KMS-11 (cell line): Measurements from ENCODE around the gene PLEKHA5.

Experiments
- H2AFZ ChIP-seq: fragments of 200-600 bp; sonication (generic); 2 replicates; pipeline ENCODE4 v1.6.1; 2016; ENCODE audit warnings: antibody characterized with exemption, mixed run types, low read depth
- H3K27ac ChIP-seq: fragments of 200-600 bp; sonication (generic); 2 replicates; pipeline ENCODE4 v1.6.1; 2016; ENCODE audit warnings: mild to moderate bottlenecking, mixed run types
- H3K27me3 ChIP-seq: fragments of 200-600 bp; sonication (generic); 2 replicates; pipeline ENCODE4 v1.6.1; 2017; ENCODE audit warnings: mild to moderate bottlenecking, low read depth, mixed run types, moderate library complexity; ENCODE audit not compliant: insufficient read depth
- H3K36me3 ChIP-seq: fragments of 200-600 bp; sonication (generic); 2 replicates; pipeline ENCODE4 v1.6.1; 2017; ENCODE audit warnings: mild to moderate bottlenecking, mixed run types; ENCODE audit not compliant: insufficient read depth
- H3K4me1 ChIP-seq: fragments of 200-600 bp; sonication (generic); 2 replicates; pipeline ENCODE4 v1.6.1; 2016; ENCODE audit warnings: mild to moderate bottlenecking, low read depth, mixed run types; ENCODE audit not compliant: poor library complexity, severe bottlenecking
- H3K4me2 ChIP-seq: fragments of 200-600 bp; sonication (generic); 2 replicates; pipeline ENCODE4 v1.7.0; 2016; ENCODE audit warnings: mild to moderate bottlenecking, mixed run types
- H3K4me3 ChIP-seq: fragments of 200-600 bp; sonication (generic); IDR thresholded peaks from 2 replicates; pipeline ENCODE4 v1.6.1; 2017; ENCODE audit warnings: low read depth, low read length, mixed read lengths; ENCODE audit not compliant: insufficient read depth
- H3K79me2 ChIP-seq: fragments of 200-600 bp; sonication (generic); 2 replicates; pipeline ENCODE4 v1.6.1; 2016; ENCODE audit warnings: low read depth, mixed run types; ENCODE audit not compliant: insufficient read depth
- H3K9ac ChIP-seq: fragments of 200-600 bp; sonication (generic); 2 replicates; pipeline ENCODE4 v1.6.1; 2016; ENCODE audit warnings: mild to moderate bottlenecking, mixed run types
- H4K20me1 ChIP-seq: fragments of 200-600 bp; sonication (generic); 2 replicates; pipeline ENCODE4 v1.6.1; 2016; ENCODE audit warnings: mild to moderate bottlenecking, mixed run types; ENCODE audit not compliant: insufficient read depth
- CTCF ChIP-seq: fragments of 200-600 bp; sonication (generic); conservative IDR thresholded peaks from 2 replicates; pipeline ENCODE4 v1.6.1; 2017; ENCODE audit warnings: low read depth, mild to moderate bottlenecking, antibody characterized with exemption, low read length, moderate library complexity, mixed read lengths

PLEKHA5 gene

GRCh38 chr12:19192710-19193109, 63.2 kb downstream of the PLEKHA5 start:
- no peak overlapping the region for H3K27ac ChIP-seq
- H3K4me1 ChIP-seq: peaks cover 6% of the 10 kb centered on the region
- no peak overlapping the region for H3K4me2 ChIP-seq
- H3K79me2 ChIP-seq: no peaks in the 10 kb centered on the region
- H4K20me1 ChIP-seq: no peaks in the 10 kb centered on the region
- H3K4me3 ChIP-seq: no peak overlapping the region
- H2AFZ ChIP-seq: no peak overlapping the region
- no peak for TF ChIP-seq CTCF
- no peaks in the 10 kb centered on the region for H3K36me3 ChIP-seq
- H3K9ac ChIP-seq: no peak overlapping the region
- no peaks in the 10 kb centered on the region for H3K27me3 ChIP-seq

- TF ChIP-seq CTCF: no peak
Measured at GRCh38 chr12:19194963-19195362, 65.4 kb downstream of the PLEKHA5 start.

GRCh38 chr12:19196959-19197630, 67.6 kb downstream of the PLEKHA5 start:
- Histone ChIP-seq H3K27me3 (no peaks in the 10 kb centered on the region), H3K36me3 (no peaks in the 10 kb centered on the region), H3K9ac (no peak overlapping the region), H3K79me2 (no peaks in the 10 kb centered on the region), H3K4me2 (no peak overlapping the region), H2AFZ (no peak overlapping the region), H3K27ac (no peak overlapping the region), H3K4me3 (no peak overlapping the region), H3K4me1 (peaks cover 15% of the 10 kb centered on the region), H4K20me1 (no peaks in the 10 kb centered on the region)
- no peak for TF ChIP-seq CTCF

More at GRCh38 chr12:19194963-19195362, 65.4 kb downstream of the PLEKHA5 start:
- no peak overlapping the region for H2AFZ ChIP-seq
- no peak overlapping the region for H3K4me3 ChIP-seq
- H3K36me3 ChIP-seq: no peaks in the 10 kb centered on the region
- no peaks in the 10 kb centered on the region for H4K20me1 ChIP-seq
- no peaks in the 10 kb centered on the region for H3K79me2 ChIP-seq
- H3K9ac ChIP-seq: no peak overlapping the region
- H3K4me2 ChIP-seq: no peak overlapping the region
- H3K27ac ChIP-seq: no peak overlapping the region
- no peaks in the 10 kb centered on the region for H3K27me3 ChIP-seq
- H3K4me1 ChIP-seq: peaks cover 13% of the 10 kb centered on the region

- Histone ChIP-seq H3K27me3 (no peaks in the 10 kb centered on the region), H3K9ac (no peak overlapping the region), H4K20me1 (no peaks in the 10 kb centered on the region), H2AFZ (no peak overlapping the region), H3K36me3 (no peaks in the 10 kb centered on the region), H3K27ac (no peak overlapping the region), H3K79me2 (no peaks in the 10 kb centered on the region), H3K4me3 (no peak overlapping the region), H3K4me2 (no peak overlapping the region), H3K4me1 (peaks cover 15% of the 10 kb centered on the region)
- no peak for TF ChIP-seq CTCF
Measured at GRCh38 chr12:19198272-19198671, 68.7 kb downstream of the PLEKHA5 start.
